Measurements from ENCODE around the gene CCR3. TPM values are rescaled to one million over a fixed set of nuclear protein-coding genes. Genes with fewer than 3 reads are reported as not detected.
A peak's percentile ranks its signal among the peaks of the same experiment; 100 is the strongest.

The CCR3 gene
- total RNA-seq, 1 experiment from 2014 or later = 0.22 TPM

GRCh38 chr3:46293991-46294833 is 52.0 kb downstream of the CCR3 start:
- BruUV-seq (replicated peaks) = no TSS peak
- ChIA-PET POLR2A (ENCODE audit: unreplicated experiment) (no interaction called here), CTCF (no interaction called here)
- no peak overlapping the region for H3K4me3 ChIP-seq (ENCODE audit: low read length)
- H3K9me3 ChIP-seq (ENCODE audit: low read length) = no peaks in the 10 kb centered on the region
- no peaks in the 10 kb centered on the region for H3K9me2 ChIP-seq (replicated peaks; ENCODE audit: low read length)
- no peaks in the 10 kb centered on the region for H3K27me3 ChIP-seq (ENCODE audit: low read length)
- ATAC-seq (no peak), DNase-seq (no peak)
- no peaks in the 10 kb centered on the region for H3K79me2 ChIP-seq (ENCODE audit: low read length)
- H3F3A ChIP-seq (ENCODE audit: low read length, unreplicated experiment) = no peaks in the 10 kb centered on the region
- no peaks in the 10 kb centered on the region for H4K20me1 ChIP-seq (ENCODE audit: low read length)
- TF ChIP-seq CTCF (conservative IDR thresholded peaks at IDR 0.05; ENCODE audit: low read depth, low read length) = no peak
- intact Hi-C loops (cut with micrococcal nuclease) = no loop called here
- no peak overlapping the region for H3K4me2 ChIP-seq (ENCODE audit: low read length)
- H3K4me1 ChIP-seq (ENCODE audit: insufficient read depth, low read length) = peaks cover 10% of the 10 kb centered on the region; the same call in 1 of the 2 replicates
- H2AFZ ChIP-seq (ENCODE audit: low read length) = no peak overlapping the region
- H3K9ac ChIP-seq (ENCODE audit: low read length) = no peak overlapping the region
- no peaks in the 10 kb centered on the region for H3K36me3 ChIP-seq (ENCODE audit: low read depth, low read length)
- no peak overlapping the region for H3K27ac ChIP-seq (ENCODE audit: low read length)

- Histone ChIP-seq H4K20me1 (ENCODE audit: low read length) (no peaks in the 10 kb centered on the region), H3K4me3 (ENCODE audit: low read length) (no peak overlapping the region), H3K9me3 (ENCODE audit: low read length) (no peaks in the 10 kb centered on the region), H3K27me3 (ENCODE audit: low read length) (no peaks in the 10 kb centered on the region), H3K4me1 (ENCODE audit: insufficient read depth, low read length) (peaks cover 10% of the 10 kb centered on the region; the same call in 1 of the 2 replicates), H3F3A (ENCODE audit: low read length, unreplicated experiment) (no peaks in the 10 kb centered on the region), H3K4me2 (ENCODE audit: low read length) (no peak overlapping the region), H3K36me3 (ENCODE audit: low read depth, low read length) (no peaks in the 10 kb centered on the region), H2AFZ (ENCODE audit: low read length) (no peak overlapping the region), H3K9ac (ENCODE audit: low read length) (no peak overlapping the region), H3K27ac (ENCODE audit: low read length) (no peak overlapping the region), H3K9me2 (replicated peaks; ENCODE audit: low read length) (no peaks in the 10 kb centered on the region), H3K79me2 (ENCODE audit: low read length) (no peaks in the 10 kb centered on the region)
- TF ChIP-seq EZH2 (IDR thresholded peaks at IDR 0.05; ENCODE audit: low read length, unreplicated experiment) (no peak), EZH2phosphoT487 (IDR thresholded peaks at IDR 0.05; ENCODE audit: borderline replicate concordance, low read length) (no peak), CTCF (conservative IDR thresholded peaks at IDR 0.05; ENCODE audit: low read depth, low read length) (no peak)
- intact Hi-C loops (cut with micrococcal nuclease) = no loop called here
- POLR2A ChIA-PET (ENCODE audit: unreplicated experiment) = no interaction called here
- ATAC-seq (no peak), DNase-seq (no peak)
- BruUV-seq (replicated peaks) = no TSS peak
- CTCF ChIA-PET = no interaction called here
Measured at GRCh38 chr3:46296826-46297225, 54.6 kb downstream of the CCR3 start.

- Histone ChIP-seq H3K4me3 (ENCODE audit: low read length) (no peak overlapping the region), H3K9me2 (replicated peaks; ENCODE audit: low read length) (no peaks in the 10 kb centered on the region), H3K4me2 (ENCODE audit: low read length) (no peak overlapping the region), H3K9ac (ENCODE audit: low read length) (no peak overlapping the region), H3K27me3 (ENCODE audit: low read length) (no peaks in the 10 kb centered on the region), H3K36me3 (ENCODE audit: low read depth, low read length) (no peaks in the 10 kb centered on the region), H3K4me1 (ENCODE audit: insufficient read depth, low read length) (peaks cover 10% of the 10 kb centered on the region; the same call in 1 of the 2 replicates), H2AFZ (ENCODE audit: low read length) (no peak overlapping the region), H3F3A (ENCODE audit: low read length, unreplicated experiment) (no peaks in the 10 kb centered on the region), H3K9me3 (ENCODE audit: low read length) (no peaks in the 10 kb centered on the region), H3K27ac (ENCODE audit: low read length) (no peak overlapping the region), H3K79me2 (ENCODE audit: low read length) (no peaks in the 10 kb centered on the region), H4K20me1 (ENCODE audit: low read length) (no peaks in the 10 kb centered on the region)
- TF ChIP-seq CTCF (conservative IDR thresholded peaks at IDR 0.05; ENCODE audit: low read depth, low read length) (no peak), EZH2phosphoT487 (IDR thresholded peaks at IDR 0.05; ENCODE audit: borderline replicate concordance, low read length) (no peak), EZH2 (IDR thresholded peaks at IDR 0.05; ENCODE audit: low read length, unreplicated experiment) (no peak)
- intact Hi-C loops (cut with micrococcal nuclease) = no loop called here
- POLR2A ChIA-PET (ENCODE audit: unreplicated experiment) = interaction anchor here (0.6 kb wide), 1 partner anchor 132 kb away, joined by 5 read pairs; no protein-coding TSS in a partner anchor
- CTCF ChIA-PET = no interaction called here
- BruUV-seq (replicated peaks) = no TSS peak
- peak; percentile 85 for ATAC-seq
- DNase-seq = peak; percentile 74
Measured at GRCh38 chr3:46297658-46298423, 55.6 kb downstream of the CCR3 start.
